NT2/D1 (cell line): ENCODE data around the gene HK1.

ENCODE experiments used
- SUZ12 ChIP-seq: IDR thresholded peaks from 2 replicates; pipeline ENCODE4 v1.6.1; 2011; ENCODE audit not compliant: insufficient read length, insufficient read depth; ENCODE audit errors: extremely low read depth
- YY1 ChIP-seq: IDR thresholded peaks from 2 replicates; pipeline ENCODE4 v1.6.1; 2011; ENCODE audit not compliant: insufficient read length, insufficient read depth
- ZNF274 ChIP-seq: IDR thresholded peaks from 2 replicates; pipeline ENCODE4 v1.6.1; 2011; ENCODE audit warnings: mild to moderate bottlenecking, low read depth, low read length

- TF ChIP-seq SUZ12 (no peak), ZNF274 (no peak), YY1 (no peak)
These were observed 146.7 kb downstream of the HK1 start for GRCh38 chr10:69425041-69425440.
